ENCODE results near the gene PCBP3.

- TF ChIP-seq CTCF (IDR thresholded peaks at IDR 0.05): no peak
- no peak for TF ChIP-seq POLR2A (IDR thresholded peaks at IDR 0.05)
Measured at GRCh38 chr21:45742247-45742646, 98.7 kb downstream of the PCBP3 start.

Measured in right lobe of liver (tissue), 4 donors.